ENCODE measurements around the gene STC2.

The STC2 gene

GRCh38 chr5:173265433-173265832 lies 62.8 kb downstream of the STC2 start:
- no peak for DNase-seq (ENCODE audit: low spot score)

Data from activated CD4-positive, alpha-beta T cell treated with anti-CD3 and anti-CD28 coated beads, Interleukin-2, Interleukin-4, amounts not matched to agents 100 ng/mL and 50 ng/mL, durations not matched to agents 16 hours and 8 hours (primary cell).